ENCODE results near the gene PRKCZ.
"Not testable (repeated sequence)": the region's sequence is repeated elsewhere in the genome, so short reads cannot be mapped to it uniquely, and the experiment has no call there.

PRKCZ gene

DNA sequence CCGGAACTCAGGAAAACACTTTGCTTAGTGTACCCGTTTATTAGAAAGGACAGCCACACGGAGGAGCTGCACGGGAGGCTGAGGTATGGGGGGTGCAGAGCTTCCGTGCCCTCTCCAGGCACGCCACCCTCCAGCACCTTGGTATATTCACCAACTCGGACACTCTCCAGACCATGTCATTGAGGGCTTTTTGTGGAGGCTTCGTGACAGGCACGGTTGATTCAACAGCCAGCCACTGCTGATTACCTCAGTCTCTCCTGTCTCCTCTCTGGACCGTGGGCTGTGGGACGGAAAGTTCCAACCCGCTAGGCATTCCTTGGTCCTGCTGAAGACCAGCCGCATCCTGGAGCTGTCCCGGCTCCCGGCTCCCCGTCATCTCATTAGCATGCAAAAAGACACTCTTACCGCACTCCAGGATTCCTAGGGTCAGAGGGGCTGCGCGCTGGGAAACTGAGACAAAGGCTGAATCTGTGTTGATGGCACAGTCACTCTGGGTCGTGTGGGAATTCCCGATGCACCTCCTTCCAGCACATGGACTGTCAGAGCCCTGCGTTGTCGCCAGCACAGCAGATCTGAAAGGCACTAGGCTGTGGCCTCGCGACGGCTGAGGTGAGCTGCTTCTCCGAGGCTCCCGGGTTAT lies 65.6 kb downstream of the PRKCZ start:
- no peak for DNase-seq (ENCODE audit: low spot score)

- no peak for DNase-seq (ENCODE audit: low spot score)
Observed at GRCh38 chr1:2119886-2120285, 69.7 kb downstream of the PRKCZ start.

DNA sequence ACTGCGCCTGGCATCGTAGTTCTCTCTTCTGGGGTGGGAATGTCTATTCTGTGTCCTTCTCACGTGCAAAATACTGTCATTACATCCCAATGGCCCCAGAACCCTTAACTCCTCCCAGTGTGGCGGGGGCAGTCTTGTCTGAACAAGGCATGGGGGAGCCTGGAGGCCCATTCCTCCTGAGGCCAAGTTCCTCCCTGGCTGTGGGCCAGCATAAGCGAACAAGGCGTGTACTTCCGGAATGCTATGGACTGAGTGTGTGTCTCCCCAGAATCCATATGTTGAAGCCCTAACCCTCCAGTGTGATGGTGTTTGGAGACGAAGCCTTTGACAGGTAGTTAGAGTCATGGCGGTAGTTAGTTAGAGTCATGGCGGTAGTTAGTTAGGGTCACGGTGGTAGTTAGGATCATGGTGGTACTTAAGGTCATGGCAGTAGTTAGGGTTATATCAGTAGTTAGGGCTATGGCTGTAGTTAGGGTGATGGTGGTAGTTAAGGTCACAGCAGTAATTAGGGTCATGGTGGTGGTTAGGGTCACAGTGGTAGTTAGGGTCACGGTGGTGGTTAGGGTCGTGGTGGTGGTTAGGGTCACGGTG lies 71.0 kb downstream of the PRKCZ start:
- no peak for DNase-seq (ENCODE audit: low spot score)

- DNase-seq (ENCODE audit: low spot score), result not testable (repeated sequence)
Observed at GRCh38 chr1:2121794-2122193, 71.6 kb downstream of the PRKCZ start.

GRCh38 chr1:2124446-2125198 lies 74.4 kb downstream of the PRKCZ start:
- DNase-seq (ENCODE audit: low spot score), result no peak

GRCh38 chr1:2125350-2126211 lies 75.4 kb downstream of the PRKCZ start:
- DNase-seq (ENCODE audit: low spot score), result no peak

GRCh38 chr1:2126331-2127186 lies 76.3 kb downstream of the PRKCZ start:
- no peak for DNase-seq (ENCODE audit: low spot score)

GRCh38 chr1:2127187-2128145 lies 77.3 kb downstream of the PRKCZ start:
- no peak for DNase-seq (ENCODE audit: low spot score)

DNA sequence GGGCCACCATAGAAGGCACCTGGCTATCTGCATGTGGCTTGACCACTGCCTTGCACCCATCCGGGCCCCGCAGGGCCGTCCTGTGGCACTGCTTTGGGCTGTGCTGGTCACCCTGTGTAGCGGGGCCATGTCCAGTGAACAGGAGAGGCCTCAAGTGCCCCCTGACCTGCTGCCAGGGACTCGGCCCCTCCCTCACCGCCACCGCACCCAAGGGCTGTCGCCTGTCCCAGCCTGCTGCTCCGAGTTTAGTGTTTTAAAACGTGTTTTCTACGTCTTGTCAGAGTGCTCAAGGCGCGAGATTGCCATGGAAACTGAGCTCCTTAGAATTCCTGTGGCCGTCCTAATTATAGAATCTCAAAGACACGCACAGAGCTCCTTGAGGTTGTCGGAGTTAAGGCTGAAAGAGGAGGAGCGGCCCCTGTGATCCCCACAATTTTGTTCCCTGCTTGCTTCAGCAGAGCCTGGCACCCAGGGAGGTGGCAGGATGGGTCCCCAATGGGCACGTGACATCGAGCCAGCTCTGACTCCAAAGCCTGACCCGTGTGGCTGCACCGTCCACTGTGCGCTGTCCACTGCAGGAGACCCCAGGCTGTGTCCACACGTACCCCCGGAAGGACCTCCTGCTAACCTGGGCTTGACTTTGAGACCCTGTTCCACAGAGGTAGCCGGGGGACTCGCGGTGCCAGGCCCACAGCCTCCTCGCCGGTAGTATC lies 78.1 kb downstream of the PRKCZ start:
- no peak for DNase-seq (ENCODE audit: low spot score)

DNA sequence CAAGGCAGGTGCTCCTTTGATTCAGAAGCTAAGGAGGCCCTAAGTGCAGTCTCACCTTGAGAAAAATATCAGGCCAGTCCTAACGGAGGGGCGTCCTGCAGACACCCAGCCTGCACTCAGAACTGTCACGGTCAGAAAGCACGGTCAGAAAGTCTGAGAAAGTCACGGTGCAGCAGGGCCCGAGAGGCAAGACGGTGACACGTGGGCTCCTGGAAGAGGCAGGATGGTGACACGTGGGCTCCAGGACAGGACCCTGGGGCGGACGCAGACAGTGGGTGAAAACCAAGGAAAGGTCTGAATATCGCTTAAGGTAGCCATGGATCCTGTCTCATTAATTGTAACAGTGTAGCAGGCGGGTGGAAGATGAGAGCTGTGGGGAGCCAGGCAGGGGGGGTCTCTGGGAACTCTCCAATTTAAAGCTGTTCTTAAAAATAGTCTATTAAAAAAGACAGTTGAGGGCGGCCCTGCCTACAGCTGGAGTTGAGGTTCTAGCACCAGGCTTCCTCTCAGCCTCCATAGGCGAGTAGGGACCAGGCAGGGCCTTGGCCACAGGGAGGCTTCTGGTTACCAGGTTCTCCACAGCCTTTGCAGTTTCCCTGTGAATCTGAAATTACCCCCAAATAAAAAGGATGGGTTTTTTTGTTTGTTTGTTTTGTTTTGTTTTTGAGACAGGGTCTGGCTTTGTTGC lies 79.2 kb downstream of the PRKCZ start:
- no peak for DNase-seq (ENCODE audit: low spot score)

DNA sequence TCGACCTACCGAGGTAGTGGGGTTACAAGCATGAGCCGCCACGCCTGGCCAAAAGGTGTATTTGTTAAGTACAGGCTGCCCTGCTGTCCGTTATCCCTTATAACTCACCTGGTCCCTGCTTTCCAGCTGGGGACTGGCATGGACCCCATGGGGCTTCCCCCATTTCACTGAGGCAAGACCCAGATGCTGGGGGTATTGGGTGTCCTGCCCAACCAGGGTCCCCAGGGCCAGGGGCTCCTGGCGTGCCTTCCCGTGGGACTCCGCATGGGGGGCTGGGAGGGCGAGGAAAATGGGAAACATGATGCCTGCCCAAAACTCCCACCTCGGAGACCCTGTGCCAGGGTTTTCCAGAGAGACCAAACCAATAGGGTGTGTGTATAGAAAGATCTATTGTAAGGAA lies 79.9 kb downstream of the PRKCZ start:
- DNase-seq (ENCODE audit: low spot score), result no peak

- no peak for DNase-seq (ENCODE audit: low spot score)
Observed at GRCh38 chr1:2130871-2131289, 80.7 kb downstream of the PRKCZ start.

GRCh38 chr1:2132222-2133038 lies 82.2 kb downstream of the PRKCZ start:
- no peak for DNase-seq (ENCODE audit: low spot score)

- DNase-seq (ENCODE audit: low spot score), result peak; percentile 99
Observed at GRCh38 chr1:2133039-2133878, 83.0 kb downstream of the PRKCZ start.

- no peak for DNase-seq (ENCODE audit: low spot score)
Observed at GRCh38 chr1:2133879-2134215, 83.6 kb downstream of the PRKCZ start.

DNA sequence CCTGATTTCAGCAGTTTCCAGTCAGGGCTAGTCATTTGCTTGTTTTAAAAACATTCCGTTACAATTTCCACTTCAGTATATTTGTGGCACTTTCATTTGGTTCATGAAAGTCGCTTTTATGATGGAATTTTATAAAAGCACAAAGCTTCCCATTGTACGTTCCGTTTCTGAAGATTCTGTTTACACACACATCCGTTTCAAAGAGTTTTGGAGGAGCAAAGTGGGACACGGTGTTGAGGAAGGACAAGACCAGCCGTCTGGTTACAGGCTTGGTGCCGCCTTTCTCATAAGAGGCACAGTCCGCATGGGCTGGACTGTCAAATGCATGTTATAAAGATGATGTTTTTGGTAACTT lies 84.0 kb downstream of the PRKCZ start:
- DNase-seq (ENCODE audit: low spot score), result no peak

- no peak for DNase-seq (ENCODE audit: low spot score)
Observed at GRCh38 chr1:2134621-2135307, 84.6 kb downstream of the PRKCZ start.

Measured in left forelimb (tissue), 1 donor.